ENCODE results near the gene OR1E2. TPM values are rescaled to one million over a fixed set of nuclear protein-coding genes. Genes with fewer than 3 reads are reported as not detected.
"Not testable (repeated sequence)": the region's sequence is repeated elsewhere in the genome, so short reads cannot be mapped to it uniquely, and the experiment has no call there.

The OR1E2 gene
- total RNA-seq, 1 experiment from 2014 or later: not detected

- no peaks in the 10 kb centered on the region for H3K36me3 ChIP-seq (ENCODE audit: low read depth)
- H3K9me2 ChIP-seq (ENCODE audit: insufficient read depth): no peaks in the 10 kb centered on the region; the same call in 1 of the 2 replicates
- H3K79me2 ChIP-seq (ENCODE audit: low read depth): no peaks in the 10 kb centered on the region
- DNase-seq: no peak
- intact Hi-C loops (cut with micrococcal nuclease; ENCODE audit: unreplicated experiment): no loop called here
- H4K20me1 ChIP-seq (ENCODE audit: insufficient read depth): no peaks in the 10 kb centered on the region
- H3K4me2 ChIP-seq: no peak overlapping the region
- TF ChIP-seq, protein P1, sequence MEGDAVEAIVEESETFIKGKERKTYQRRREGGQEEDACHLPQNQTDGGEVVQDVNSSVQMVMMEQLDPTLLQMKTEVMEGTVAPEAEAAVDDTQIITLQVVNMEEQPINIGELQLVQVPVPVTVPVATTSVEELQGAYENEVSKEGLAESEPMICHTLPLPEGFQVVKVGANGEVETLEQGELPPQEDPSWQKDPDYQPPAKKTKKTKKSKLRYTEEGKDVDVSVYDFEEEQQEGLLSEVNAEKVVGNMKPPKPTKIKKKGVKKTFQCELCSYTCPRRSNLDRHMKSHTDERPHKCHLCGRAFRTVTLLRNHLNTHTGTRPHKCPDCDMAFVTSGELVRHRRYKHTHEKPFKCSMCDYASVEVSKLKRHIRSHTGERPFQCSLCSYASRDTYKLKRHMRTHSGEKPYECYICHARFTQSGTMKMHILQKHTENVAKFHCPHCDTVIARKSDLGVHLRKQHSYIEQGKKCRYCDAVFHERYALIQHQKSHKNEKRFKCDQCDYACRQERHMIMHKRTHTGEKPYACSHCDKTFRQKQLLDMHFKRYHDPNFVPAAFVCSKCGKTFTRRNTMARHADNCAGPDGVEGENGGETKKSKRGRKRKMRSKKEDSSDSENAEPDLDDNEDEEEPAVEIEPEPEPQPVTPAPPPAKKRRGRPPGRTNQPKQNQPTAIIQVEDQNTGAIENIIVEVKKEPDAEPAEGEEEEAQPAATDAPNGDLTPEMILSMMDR (conservative IDR thresholded peaks at IDR 0.05): no peak
- no peak for TF ChIP-seq EZH2 (IDR thresholded peaks at IDR 0.05; ENCODE audit: low read depth)
- BruUV-seq (replicated peaks): no TSS peak
- no peaks in the 10 kb centered on the region for H3K4me1 ChIP-seq (replicated peaks; ENCODE audit: insufficient read depth)
- H3K4me3 ChIP-seq: no peak overlapping the region
- H3F3A ChIP-seq (ENCODE audit: insufficient read depth, low read depth): no peaks in the 10 kb centered on the region
- POLR2A ChIA-PET (ENCODE audit: unreplicated experiment): no interaction called here
- H3K9me3 ChIP-seq (ENCODE audit: insufficient read depth, low read depth): no peaks in the 10 kb centered on the region
- CTCF ChIA-PET: no interaction called here
- no peak overlapping the region for H2AFZ ChIP-seq
- no peak overlapping the region for H3K27ac ChIP-seq
- H3K27me3 ChIP-seq (ENCODE audit: insufficient read depth, low read depth): peaks cover 95% of the 10 kb centered on the region
Observed at GRCh38 chr17:3472137-3472536, 38.5 kb upstream of the OR1E2 start.

GRCh38 chr17:3471599-3471998 lies 38.0 kb upstream of the OR1E2 start, which contains the start of gene SPATA22:
Gene SPATA22 (minus strand): TSS chr17:3471819. CDS start chr17:3469325, 2,494 bp downstream.
- TF ChIP-seq, protein P1 (conservative IDR thresholded peaks at IDR 0.05): no peak
- TF ChIP-seq EZH2 (IDR thresholded peaks at IDR 0.05; ENCODE audit: low read depth): no peak
- BruUV-seq (replicated peaks): no TSS peak
- H4K20me1 ChIP-seq (ENCODE audit: insufficient read depth): no peaks in the 10 kb centered on the region
- H3K27me3 ChIP-seq (ENCODE audit: insufficient read depth, low read depth): peaks cover 91% of the 10 kb centered on the region
- no peaks in the 10 kb centered on the region for H3K9me3 ChIP-seq (ENCODE audit: insufficient read depth, low read depth)
- H3K9me2 ChIP-seq (ENCODE audit: insufficient read depth): no peaks in the 10 kb centered on the region; the same call in 1 of the 2 replicates
- no peak for DNase-seq
- H3K4me3 ChIP-seq: no peak within 1 kb of the TSS
- no peaks in the 10 kb centered on the region for H3K4me1 ChIP-seq (replicated peaks; ENCODE audit: insufficient read depth)
- ChIA-PET CTCF (no interaction called here), POLR2A (ENCODE audit: unreplicated experiment) (no interaction called here)
- H3K27ac ChIP-seq: no peak within 1 kb of the TSS
- H2AFZ ChIP-seq: no peak within 1 kb of the TSS
- H3K79me2 ChIP-seq (ENCODE audit: low read depth): no peaks in the 10 kb centered on the region
- no peak within 1 kb of the TSS for H3K4me2 ChIP-seq
- no peaks in the 10 kb centered on the region for H3K36me3 ChIP-seq (ENCODE audit: low read depth)
- no peaks in the 10 kb centered on the region for H3F3A ChIP-seq (ENCODE audit: insufficient read depth, low read depth)
- intact Hi-C loops (cut with micrococcal nuclease; ENCODE audit: unreplicated experiment): no loop called here

DNA sequence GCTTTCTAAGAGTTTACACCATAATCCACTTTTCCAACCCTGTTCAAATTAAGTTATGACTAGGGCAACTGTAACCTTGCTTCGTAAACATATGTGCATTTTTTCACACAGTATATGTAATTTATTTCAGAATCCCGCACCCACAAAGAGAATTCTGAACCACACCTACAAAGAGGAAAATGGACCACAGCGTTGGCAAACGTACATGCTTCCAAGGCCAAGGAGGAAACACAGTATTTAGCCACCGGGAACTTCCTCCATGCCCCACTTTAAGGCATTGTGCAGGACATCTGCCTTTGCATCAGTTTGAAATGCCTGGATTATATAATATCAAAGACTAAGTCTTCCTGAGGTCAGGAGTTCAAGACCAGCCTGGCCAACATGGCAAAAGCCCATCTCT lies 35.9 kb upstream of the OR1E2 start:
- Histone ChIP-seq H3K36me3 (ENCODE audit: low read depth) (no peaks in the 10 kb centered on the region), H3K79me2 (ENCODE audit: low read depth) (no peaks in the 10 kb centered on the region), H3K27ac (no peak overlapping the region), H4K20me1 (ENCODE audit: insufficient read depth) (no peaks in the 10 kb centered on the region), H3F3A (ENCODE audit: insufficient read depth, low read depth) (no peaks in the 10 kb centered on the region), H2AFZ (no peak overlapping the region), H3K27me3 (ENCODE audit: insufficient read depth, low read depth) (peaks cover 71% of the 10 kb centered on the region), H3K9me3 (ENCODE audit: insufficient read depth, low read depth) (no peaks in the 10 kb centered on the region), H3K9me2 (ENCODE audit: insufficient read depth) (no peaks in the 10 kb centered on the region; the same call in 1 of the 2 replicates), H3K4me3 (no peak overlapping the region), H3K4me1 (replicated peaks; ENCODE audit: insufficient read depth) (no peaks in the 10 kb centered on the region), H3K4me2 (no peak overlapping the region)
- ChIA-PET POLR2A (ENCODE audit: unreplicated experiment) (no interaction called here), CTCF (no interaction called here)
- BruUV-seq (replicated peaks): no TSS peak
- TF ChIP-seq, protein P1 (conservative IDR thresholded peaks at IDR 0.05): no peak
- TF ChIP-seq EZH2 (IDR thresholded peaks at IDR 0.05; ENCODE audit: low read depth): no peak
- no peak for DNase-seq
- intact Hi-C loops (cut with micrococcal nuclease; ENCODE audit: unreplicated experiment): no loop called here

DNA sequence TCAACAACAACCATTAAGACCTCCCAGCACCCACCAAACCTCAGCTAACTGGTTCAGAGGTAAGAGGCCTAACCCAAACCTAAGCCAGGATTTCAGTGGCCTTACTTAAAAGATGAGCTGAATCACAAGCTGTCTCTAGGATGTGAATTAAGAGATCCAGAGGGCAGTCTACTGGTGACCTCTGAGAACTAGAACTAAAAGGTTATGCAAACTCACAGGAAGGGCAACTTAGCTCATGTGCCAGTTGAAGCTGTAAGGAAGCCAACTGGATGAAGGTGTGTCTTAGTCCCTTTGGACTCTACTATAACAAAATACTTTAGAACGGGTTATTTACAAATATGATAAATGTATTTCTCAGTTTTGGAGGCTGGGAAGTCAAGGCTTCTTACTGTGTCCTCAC lies 32.7 kb upstream of the OR1E2 start:
- DNase-seq; BruUV-seq (replicated peaks); H3K27ac ChIP-seq; H3K4me2 ChIP-seq; H3K79me2 ChIP-seq (ENCODE audit: low read depth); CTCF ChIA-PET; H3K9me3 ChIP-seq (ENCODE audit: insufficient read depth, low read depth); H4K20me1 ChIP-seq (ENCODE audit: insufficient read depth); H3F3A ChIP-seq (ENCODE audit: insufficient read depth, low read depth); H3K4me3 ChIP-seq; H3K9me2 ChIP-seq (ENCODE audit: insufficient read depth); H3K4me1 ChIP-seq (replicated peaks; ENCODE audit: insufficient read depth); POLR2A ChIA-PET (ENCODE audit: unreplicated experiment); H3K36me3 ChIP-seq (ENCODE audit: low read depth); intact Hi-C loops (cut with micrococcal nuclease; ENCODE audit: unreplicated experiment); H2AFZ ChIP-seq: not testable (repeated sequence)
- peaks cover 43% of the 10 kb centered on the region for H3K27me3 ChIP-seq (ENCODE audit: insufficient read depth, low read depth)
